Measurements from ENCODE around the gene UNC5B.
A peak's percentile ranks its signal among the peaks of the same experiment; 100 is the strongest.

Gene UNC5B

GRCh38 chr10:71201849-71202248, 10.5 kb upstream of the UNC5B start:
- H3K27ac ChIP-seq (ENCODE audit: poor library complexity, severe bottlenecking): no peak overlapping the region
- no peaks in the 10 kb centered on the region for H3K27me3 ChIP-seq (ENCODE audit: insufficient read depth, poor library complexity, severe bottlenecking)
- TF ChIP-seq, protein P1, sequence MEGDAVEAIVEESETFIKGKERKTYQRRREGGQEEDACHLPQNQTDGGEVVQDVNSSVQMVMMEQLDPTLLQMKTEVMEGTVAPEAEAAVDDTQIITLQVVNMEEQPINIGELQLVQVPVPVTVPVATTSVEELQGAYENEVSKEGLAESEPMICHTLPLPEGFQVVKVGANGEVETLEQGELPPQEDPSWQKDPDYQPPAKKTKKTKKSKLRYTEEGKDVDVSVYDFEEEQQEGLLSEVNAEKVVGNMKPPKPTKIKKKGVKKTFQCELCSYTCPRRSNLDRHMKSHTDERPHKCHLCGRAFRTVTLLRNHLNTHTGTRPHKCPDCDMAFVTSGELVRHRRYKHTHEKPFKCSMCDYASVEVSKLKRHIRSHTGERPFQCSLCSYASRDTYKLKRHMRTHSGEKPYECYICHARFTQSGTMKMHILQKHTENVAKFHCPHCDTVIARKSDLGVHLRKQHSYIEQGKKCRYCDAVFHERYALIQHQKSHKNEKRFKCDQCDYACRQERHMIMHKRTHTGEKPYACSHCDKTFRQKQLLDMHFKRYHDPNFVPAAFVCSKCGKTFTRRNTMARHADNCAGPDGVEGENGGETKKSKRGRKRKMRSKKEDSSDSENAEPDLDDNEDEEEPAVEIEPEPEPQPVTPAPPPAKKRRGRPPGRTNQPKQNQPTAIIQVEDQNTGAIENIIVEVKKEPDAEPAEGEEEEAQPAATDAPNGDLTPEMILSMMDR (IDR thresholded peaks at IDR 0.05; ENCODE audit: poor library complexity, severe bottlenecking): no peak
- peaks cover 6% of the 10 kb centered on the region for H3K9me3 ChIP-seq (ENCODE audit: severe bottlenecking)
- no peak overlapping the region for H3K4me3 ChIP-seq (ENCODE audit: severe bottlenecking)
- no peaks in the 10 kb centered on the region for H3K4me1 ChIP-seq (ENCODE audit: insufficient read depth, poor library complexity, severe bottlenecking)
- ATAC-seq (ENCODE audit: low read depth) (no peak), DNase-seq (ENCODE audit: low spot score) (no peak)
- no peaks in the 10 kb centered on the region for H3K36me3 ChIP-seq (ENCODE audit: low read depth)

- TF ChIP-seq, protein P1 (IDR thresholded peaks at IDR 0.05; ENCODE audit: poor library complexity, severe bottlenecking): no peak
- DNase-seq (ENCODE audit: low spot score) (peak; percentile 2), ATAC-seq (ENCODE audit: low read depth) (no peak)
- H3K27ac ChIP-seq (ENCODE audit: poor library complexity, severe bottlenecking): no peak overlapping the region
- peaks cover 6% of the 10 kb centered on the region for H3K9me3 ChIP-seq (ENCODE audit: severe bottlenecking)
- H3K4me3 ChIP-seq (ENCODE audit: severe bottlenecking): no peak overlapping the region
- no peaks in the 10 kb centered on the region for H3K4me1 ChIP-seq (ENCODE audit: insufficient read depth, poor library complexity, severe bottlenecking)
- H3K36me3 ChIP-seq (ENCODE audit: low read depth): no peaks in the 10 kb centered on the region
- no peaks in the 10 kb centered on the region for H3K27me3 ChIP-seq (ENCODE audit: insufficient read depth, poor library complexity, severe bottlenecking)
Measured at GRCh38 chr10:71202314-71202713, 10.1 kb upstream of the UNC5B start.

DNA sequence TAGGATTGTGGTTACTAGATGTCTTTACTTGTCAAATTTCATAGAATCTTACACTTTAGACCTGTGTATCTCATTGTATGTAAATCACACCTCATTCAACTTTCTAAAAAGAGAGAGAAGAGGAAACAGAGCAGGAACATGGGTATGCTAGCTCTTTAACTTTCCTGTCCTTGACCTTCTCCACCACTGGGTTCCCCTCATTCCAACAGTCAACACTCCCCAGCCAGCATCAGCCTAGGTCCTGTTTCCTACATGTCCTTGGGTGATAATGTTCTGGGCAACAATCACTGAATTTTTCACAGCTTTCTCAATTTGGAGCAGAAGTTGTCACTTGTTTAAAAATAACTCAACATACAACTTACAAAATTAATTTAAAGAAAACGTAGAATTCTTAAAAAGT, 9.2 kb upstream of the UNC5B start:
- Histone ChIP-seq H3K4me3 (ENCODE audit: severe bottlenecking) (no peak overlapping the region), H3K27ac (ENCODE audit: poor library complexity, severe bottlenecking) (no peak overlapping the region), H3K9me3 (ENCODE audit: severe bottlenecking) (no peaks in the 10 kb centered on the region), H3K27me3 (ENCODE audit: insufficient read depth, poor library complexity, severe bottlenecking) (no peaks in the 10 kb centered on the region), H3K4me1 (ENCODE audit: insufficient read depth, poor library complexity, severe bottlenecking) (no peaks in the 10 kb centered on the region), H3K36me3 (ENCODE audit: low read depth) (no peaks in the 10 kb centered on the region)
- TF ChIP-seq, protein P1 (IDR thresholded peaks at IDR 0.05; ENCODE audit: poor library complexity, severe bottlenecking): no peak
- ATAC-seq (ENCODE audit: low read depth): no peak
- no peak for DNase-seq (ENCODE audit: low spot score)

DNA sequence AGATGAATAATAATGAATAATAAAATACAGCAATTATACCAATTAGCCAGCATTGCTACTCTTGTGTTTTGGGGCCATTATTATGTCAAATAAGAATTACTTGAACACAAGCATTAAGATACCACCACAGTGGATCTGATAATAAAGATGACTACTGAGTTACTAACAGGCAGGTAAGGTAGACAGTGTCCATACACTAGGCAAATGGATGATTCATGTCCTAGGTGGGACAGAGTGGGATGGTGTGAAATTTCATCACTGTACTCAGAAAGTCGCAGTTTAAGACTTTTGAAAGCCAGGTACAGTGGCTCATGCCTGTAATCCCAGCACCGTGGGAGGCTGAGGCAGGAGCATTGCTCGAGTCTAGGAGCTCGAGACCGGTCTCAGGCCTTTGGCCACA, 8.7 kb upstream of the UNC5B start:
- TF ChIP-seq, protein P1 (IDR thresholded peaks at IDR 0.05; ENCODE audit: poor library complexity, severe bottlenecking): no peak
- H3K4me3 ChIP-seq (ENCODE audit: severe bottlenecking): no peak overlapping the region
- no peaks in the 10 kb centered on the region for H3K27me3 ChIP-seq (ENCODE audit: insufficient read depth, poor library complexity, severe bottlenecking)
- no peaks in the 10 kb centered on the region for H3K9me3 ChIP-seq (ENCODE audit: severe bottlenecking)
- no peak overlapping the region for H3K27ac ChIP-seq (ENCODE audit: poor library complexity, severe bottlenecking)
- H3K36me3 ChIP-seq (ENCODE audit: low read depth): no peaks in the 10 kb centered on the region
- ATAC-seq (ENCODE audit: low read depth) (peak; percentile 80), DNase-seq (ENCODE audit: low spot score) (no peak)
- H3K4me1 ChIP-seq (ENCODE audit: insufficient read depth, poor library complexity, severe bottlenecking): no peaks in the 10 kb centered on the region

GRCh38 chr10:71204746-71205145, 7.6 kb upstream of the UNC5B start:
- DNase-seq (ENCODE audit: low spot score): no peak
- TF ChIP-seq, protein P1 (IDR thresholded peaks at IDR 0.05; ENCODE audit: poor library complexity, severe bottlenecking): no peak
- Histone ChIP-seq H3K4me3 (ENCODE audit: severe bottlenecking) (no peak overlapping the region), H3K27me3 (ENCODE audit: insufficient read depth, poor library complexity, severe bottlenecking) (peaks cover 5% of the 10 kb centered on the region), H3K36me3 (ENCODE audit: low read depth) (no peaks in the 10 kb centered on the region), H3K4me1 (ENCODE audit: insufficient read depth, poor library complexity, severe bottlenecking) (no peaks in the 10 kb centered on the region), H3K27ac (ENCODE audit: poor library complexity, severe bottlenecking) (no peak overlapping the region), H3K9me3 (ENCODE audit: severe bottlenecking) (no peaks in the 10 kb centered on the region)
- no peak for ATAC-seq (ENCODE audit: low read depth)

Data from RWPE2 (cell line).